GM12872 (cell line): ENCODE measurements around the gene KCNT2.

Source experiments
- TF ChIP-seq, protein P1 (sequence below): IDR thresholded peaks from 3 replicates; pipeline ENCODE4 v1.5.1; 2011; ENCODE audit warnings: low read depth, mild to moderate bottlenecking, low read length, moderate library complexity; ENCODE audit not compliant: insufficient read depth

The KCNT2 gene

DNA sequence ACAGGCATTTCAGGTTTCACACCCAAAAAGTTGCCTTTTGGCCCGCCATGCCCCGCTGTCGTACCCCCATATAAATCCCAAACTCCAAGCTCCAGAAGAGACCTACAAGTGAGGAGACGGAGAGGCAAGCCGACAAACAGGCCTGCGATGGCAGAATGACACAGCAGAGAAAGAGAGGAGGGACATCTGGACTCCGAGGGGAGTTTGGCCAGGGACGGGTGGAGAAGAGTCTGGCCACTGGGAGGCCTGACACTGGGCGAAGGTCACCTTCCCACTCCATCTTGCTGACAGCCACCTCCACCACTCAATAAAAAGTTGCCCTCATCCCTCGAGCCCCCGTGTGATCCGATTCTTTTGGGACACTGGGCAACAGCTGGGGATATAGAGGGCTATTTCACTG, 41.8 kb upstream of the KCNT2 start:
- TF ChIP-seq, protein P1, sequence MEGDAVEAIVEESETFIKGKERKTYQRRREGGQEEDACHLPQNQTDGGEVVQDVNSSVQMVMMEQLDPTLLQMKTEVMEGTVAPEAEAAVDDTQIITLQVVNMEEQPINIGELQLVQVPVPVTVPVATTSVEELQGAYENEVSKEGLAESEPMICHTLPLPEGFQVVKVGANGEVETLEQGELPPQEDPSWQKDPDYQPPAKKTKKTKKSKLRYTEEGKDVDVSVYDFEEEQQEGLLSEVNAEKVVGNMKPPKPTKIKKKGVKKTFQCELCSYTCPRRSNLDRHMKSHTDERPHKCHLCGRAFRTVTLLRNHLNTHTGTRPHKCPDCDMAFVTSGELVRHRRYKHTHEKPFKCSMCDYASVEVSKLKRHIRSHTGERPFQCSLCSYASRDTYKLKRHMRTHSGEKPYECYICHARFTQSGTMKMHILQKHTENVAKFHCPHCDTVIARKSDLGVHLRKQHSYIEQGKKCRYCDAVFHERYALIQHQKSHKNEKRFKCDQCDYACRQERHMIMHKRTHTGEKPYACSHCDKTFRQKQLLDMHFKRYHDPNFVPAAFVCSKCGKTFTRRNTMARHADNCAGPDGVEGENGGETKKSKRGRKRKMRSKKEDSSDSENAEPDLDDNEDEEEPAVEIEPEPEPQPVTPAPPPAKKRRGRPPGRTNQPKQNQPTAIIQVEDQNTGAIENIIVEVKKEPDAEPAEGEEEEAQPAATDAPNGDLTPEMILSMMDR = no peak

DNA sequence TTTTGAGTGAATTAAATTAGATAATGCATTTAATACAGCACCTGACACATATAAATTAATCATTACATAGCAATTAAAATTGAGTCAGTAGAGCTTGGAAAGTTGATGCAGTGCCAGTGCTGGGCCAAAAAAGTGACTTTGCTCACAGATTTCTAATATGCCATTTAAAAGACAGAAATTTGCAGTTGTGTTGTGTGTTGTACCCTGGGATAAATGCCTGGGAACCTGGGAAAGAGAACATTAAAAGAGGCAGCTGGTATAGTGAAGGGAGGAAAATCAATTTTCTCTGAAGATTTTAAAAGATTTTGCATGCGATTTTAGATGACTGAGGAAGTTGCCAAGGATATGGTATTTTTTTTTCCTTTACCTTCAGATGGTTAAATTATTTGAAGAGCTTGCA, 32.7 kb upstream of the KCNT2 start:
- TF ChIP-seq, protein P1 = no peak

DNA sequence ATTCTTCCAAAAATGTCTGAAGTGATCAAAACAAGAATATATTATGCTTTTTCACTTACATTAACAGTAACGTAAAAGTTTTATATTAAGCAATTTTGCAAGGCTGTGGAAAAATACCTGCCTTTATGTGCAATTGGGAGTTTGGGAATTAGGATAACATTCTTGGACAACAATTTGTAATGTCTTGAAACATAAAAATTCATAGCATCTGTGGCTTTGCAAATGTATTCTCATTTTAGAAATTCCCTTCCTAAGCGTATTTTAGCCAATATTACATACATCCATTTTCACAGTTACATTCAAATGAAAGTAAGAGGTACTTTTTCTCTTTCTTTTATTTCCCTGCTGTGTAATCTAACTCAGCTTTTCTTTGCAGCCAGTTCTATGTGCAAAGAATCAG, 30.2 kb upstream of the KCNT2 start:
- TF ChIP-seq, protein P1 = no peak

DNA sequence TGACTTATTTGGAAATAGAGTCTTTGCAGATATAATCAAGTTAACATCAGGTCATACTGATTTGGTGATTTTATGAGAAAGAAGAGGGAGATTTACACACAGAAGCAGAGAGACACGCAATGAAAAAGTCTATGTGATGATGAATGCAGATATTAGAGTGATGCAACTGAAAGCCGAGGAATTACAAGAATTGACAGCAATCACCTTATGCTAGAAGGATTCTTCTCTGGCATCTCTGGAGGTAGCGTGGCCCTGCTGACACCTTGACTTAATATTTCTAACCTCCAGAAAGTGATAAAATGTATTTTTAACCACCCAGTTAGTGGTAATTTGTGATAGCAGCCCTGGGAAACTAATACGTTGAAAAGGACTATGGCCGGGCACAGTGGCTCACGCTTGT, 29.4 kb upstream of the KCNT2 start:
- TF ChIP-seq, protein P1 = no peak

DNA sequence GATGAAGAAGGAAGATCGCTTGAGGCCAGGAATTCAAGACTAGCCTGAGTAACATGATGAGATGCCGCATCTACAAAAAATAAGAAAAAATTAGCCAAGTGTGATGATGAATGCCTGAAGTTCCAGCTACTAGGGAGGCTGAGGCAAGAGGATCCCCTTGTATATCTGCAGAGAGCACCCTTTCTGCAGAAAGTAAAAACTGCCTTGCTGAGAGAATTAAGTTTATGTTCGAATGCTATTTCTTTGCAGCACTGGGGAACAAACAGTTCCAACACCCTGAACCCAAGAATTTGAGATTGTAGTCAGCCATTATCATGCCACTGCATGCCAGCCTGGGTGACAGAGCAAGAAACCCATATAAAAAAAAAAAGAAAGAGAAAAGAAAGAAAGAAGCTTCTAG, 20.6 kb upstream of the KCNT2 start:
- TF ChIP-seq, protein P1 = no peak

DNA sequence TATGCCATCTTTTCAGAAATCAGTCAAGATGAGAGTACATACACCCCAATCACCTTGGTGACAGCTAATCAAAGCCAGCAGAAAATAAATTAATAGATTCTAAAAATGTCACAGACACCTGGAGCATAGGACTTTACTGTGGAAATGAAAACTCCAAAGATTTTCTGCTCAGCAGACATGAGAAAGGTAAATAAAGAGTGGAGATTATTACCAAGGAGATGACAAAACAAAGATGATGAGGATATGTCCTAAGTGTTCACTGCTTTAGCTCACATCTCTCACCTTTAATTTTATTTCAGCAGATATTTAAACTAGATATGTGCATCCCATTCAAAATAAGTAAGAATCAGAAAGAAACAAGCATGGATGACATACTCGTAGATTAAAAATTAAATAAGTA, 14.8 kb upstream of the KCNT2 start:
- TF ChIP-seq, protein P1 = no peak

DNA sequence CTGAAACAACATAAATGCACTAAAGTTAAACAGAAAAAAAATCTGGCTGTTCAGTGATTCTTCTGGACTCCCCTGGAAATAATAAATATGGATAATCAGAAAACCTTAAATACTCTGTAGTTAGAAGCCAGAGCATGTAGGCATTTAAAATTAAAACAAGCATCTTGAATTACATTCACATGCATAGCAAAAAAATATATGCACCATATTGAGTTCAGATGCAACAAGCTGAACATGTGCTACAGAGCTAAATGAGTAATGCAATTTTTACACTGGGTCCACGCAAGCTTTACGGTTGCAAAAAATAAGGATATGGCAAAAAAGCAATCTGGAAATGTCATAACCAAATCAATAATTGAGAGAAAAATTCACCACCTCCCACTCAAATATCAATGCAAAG, 11.5 kb upstream of the KCNT2 start:
- TF ChIP-seq, protein P1 = no peak

DNA sequence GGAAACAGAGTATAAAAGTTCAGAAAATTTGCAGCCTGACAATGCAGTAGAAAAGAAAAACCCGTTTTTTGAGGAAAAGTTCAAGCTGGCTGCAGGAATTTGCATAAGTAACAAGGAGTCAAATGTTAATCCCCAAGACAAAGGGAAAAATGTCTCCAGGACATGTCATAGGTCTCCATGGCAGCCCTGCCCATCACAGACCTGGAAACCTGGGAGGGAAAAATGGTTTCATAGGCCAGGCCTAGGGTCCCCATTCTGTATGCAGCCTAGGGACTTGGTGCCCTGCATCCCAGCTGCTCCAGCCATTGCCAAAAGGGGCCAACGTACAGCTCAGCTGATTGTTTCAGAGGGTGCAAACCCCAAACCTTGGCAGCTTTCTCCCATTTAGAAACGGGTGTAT, 3.6 kb upstream of the KCNT2 start:
- TF ChIP-seq, protein P1 = no peak
